HG02885 (cell line): ENCODE data around the gene SYNJ2.

Experiments used
- ATAC-seq: cut with Tn5 transposase; IDR thresholded peaks from one replicate; pipeline ENCODE4 v1.9.1; 2021; ENCODE audit warnings: mild to moderate bottlenecking; ENCODE audit not compliant: unreplicated experiment, poor library complexity

The SYNJ2 gene

DNA sequence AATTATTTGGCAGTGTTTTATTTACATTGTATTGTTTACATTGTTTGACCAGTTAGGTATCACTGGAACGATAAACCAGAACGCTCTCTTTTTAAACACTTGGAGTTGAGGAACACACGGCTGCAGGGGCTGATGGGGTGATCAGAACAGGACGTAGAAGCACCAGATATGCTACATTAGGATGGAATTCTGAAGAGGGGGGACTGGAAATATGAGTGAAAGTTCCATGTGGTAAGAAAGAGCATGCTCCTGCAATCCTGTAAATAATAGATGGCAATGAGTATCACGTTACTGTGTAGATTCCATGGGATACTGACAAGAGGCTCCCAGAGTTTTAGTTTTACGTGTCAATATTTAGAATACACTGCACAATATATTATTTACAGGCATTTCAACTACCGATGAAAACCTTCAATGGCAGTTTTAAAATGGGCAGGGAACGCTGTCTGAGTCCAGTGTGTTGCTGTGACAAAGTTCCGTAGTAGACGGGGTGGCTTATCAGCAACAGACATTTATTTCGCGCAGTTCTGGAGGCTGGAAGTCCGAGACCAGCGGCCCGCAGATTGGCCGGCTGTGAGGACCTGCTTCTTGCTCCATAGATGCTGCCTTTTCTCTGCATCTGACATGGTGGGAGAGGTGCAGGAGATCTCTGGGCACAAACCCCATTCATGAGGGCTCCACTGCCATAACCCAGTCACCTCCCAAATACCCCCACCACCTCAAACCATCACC lies 43.1 kb downstream of the SYNJ2 start:
- ATAC-seq = no peak

DNA sequence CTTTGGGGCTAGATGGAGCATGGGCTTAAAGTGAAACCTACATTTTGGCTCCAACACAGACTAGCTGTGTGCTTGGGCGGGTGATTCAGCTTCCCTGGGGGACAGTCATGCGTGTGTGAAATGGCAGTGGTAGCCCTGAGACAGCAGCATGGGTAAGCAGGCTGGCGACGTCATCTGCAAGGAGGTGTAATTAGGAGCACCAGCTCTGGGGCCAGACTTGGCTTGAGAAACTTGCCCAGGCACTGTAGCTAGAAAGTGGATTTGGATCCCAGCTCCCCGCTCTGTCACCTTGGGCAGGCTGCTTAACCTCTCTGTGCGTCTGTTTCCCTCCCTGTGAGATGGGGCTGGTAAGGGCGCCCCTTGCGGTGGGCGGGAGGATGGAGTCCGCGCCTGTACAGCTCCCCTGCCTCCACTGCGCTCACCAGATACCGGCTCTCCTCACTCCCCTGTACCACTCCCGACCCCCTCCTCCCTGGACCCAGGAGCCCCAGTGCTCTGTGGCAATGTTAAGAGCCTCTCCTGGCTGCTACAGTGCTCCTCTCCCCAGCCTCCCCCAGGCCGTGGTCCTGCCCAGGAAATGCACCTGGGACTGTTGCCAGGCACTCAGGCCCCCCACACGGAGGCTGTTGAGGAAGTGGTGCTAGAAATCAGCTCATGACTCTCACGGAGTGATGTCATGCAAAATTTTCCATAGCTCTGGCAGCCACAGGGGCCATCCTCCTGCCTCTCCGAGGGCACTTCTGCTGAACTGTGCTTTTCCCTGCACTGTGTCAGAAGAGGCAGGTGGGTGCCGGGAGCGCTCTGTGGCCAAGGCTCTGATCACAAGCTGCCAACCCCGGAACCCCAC lies 44.6 kb downstream of the SYNJ2 start:
- ATAC-seq = peak; percentile 88

GRCh38 chr6:158026901-158027589 lies 45.4 kb downstream of the SYNJ2 start:
- ATAC-seq = no peak

- ATAC-seq = no peak
Measured at GRCh38 chr6:158027590-158028285, 46.1 kb downstream of the SYNJ2 start.

- no peak for ATAC-seq
Measured at GRCh38 chr6:158028421-158028820, 46.8 kb downstream of the SYNJ2 start.

- ATAC-seq = no peak
Measured at GRCh38 chr6:158028876-158029275, 47.2 kb downstream of the SYNJ2 start.

DNA sequence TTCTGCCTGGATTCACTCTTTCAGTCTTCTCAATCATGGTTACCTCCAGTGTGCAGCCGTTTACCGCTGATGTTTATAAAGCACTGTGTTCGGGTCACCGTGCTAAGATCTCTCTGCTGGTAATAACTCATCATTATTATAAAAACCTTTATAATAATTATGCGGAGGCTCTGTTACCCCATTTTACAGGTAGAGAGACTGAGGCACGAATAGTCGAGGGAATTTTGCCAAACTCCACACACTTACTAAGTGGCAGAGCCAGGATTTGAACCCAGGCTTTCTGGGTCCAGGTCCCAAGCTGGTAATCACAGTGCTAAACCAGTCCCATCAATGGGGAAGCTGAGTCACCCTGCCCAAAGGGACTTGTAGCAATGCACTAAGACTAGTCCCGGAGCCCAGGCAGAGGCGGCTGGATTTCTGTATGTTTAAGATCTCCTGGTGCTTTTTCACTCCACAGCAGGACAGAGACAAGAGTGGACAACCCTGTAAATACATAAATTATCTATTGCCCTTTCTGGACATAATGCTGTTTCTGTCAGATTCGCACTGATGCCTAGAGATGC lies 48.1 kb downstream of the SYNJ2 start:
- ATAC-seq = no peak

- no peak for ATAC-seq
Measured at GRCh38 chr6:158030380-158031300, 49.0 kb downstream of the SYNJ2 start.

DNA sequence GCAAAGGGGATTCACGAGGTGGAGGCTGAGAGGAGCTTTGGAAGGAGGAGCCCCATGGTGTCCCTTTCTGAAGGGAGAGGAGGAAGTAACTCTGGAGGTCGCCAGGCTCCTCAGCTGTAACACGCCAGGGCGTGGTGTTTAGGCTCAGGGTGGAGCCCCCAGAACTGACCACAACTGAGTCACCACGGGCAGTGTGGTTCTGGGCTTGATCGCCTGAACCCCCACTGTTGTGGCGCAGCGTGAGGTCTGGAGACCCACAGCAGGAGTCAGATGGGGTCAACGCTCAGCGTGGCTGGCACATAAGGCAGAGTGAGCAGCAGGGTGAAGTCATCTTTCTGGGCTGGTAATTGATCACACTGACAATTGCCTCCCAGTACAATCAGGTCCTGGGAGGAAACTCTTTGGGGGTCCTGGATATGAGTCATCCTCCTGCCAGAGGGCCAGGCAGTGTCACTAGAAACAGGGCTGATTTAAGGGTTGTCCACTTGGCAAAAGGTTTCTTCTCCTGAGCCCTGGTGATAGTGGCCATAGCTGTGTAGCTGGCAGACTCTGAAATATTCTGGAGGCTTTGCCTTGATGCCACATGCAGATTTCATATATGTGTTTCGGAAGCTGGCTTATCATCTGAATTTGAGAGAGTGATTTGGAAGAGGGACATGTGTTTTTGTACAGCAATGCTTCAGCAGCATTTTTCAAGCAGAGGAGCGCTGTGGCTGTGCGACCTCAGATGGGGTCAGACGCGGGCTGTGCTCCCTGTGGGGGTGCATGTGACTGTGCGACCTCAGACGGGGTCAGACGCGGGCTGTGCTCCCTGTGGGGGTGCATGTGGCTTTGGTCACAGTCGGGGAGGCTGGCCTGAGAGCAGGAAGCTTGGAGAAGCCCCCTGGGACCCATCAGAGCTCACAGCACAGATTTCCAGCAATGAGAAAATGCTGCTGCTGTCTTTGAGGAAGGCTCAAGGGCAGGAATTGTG lies 50.0 kb downstream of the SYNJ2 start:
- ATAC-seq = no peak

DNA sequence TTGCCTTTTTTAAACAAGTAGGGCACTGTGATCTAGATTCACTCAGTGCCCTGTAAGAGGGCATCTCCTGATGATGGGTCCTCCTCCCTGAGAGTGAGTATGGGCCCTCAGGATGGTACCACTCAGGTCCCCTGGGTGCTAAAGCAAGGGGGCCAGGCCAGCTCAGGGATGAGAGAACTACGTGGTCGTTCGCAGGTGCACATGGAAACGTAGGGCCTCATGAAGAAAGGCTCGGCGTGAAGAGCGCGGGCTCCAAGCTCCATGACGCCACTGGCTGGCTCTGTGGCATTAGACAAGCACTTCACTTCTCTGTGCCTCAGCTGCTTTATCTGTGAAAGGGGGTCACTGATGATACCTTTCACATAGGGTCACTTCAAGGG lies 50.7 kb downstream of the SYNJ2 start:
- ATAC-seq = no peak

DNA sequence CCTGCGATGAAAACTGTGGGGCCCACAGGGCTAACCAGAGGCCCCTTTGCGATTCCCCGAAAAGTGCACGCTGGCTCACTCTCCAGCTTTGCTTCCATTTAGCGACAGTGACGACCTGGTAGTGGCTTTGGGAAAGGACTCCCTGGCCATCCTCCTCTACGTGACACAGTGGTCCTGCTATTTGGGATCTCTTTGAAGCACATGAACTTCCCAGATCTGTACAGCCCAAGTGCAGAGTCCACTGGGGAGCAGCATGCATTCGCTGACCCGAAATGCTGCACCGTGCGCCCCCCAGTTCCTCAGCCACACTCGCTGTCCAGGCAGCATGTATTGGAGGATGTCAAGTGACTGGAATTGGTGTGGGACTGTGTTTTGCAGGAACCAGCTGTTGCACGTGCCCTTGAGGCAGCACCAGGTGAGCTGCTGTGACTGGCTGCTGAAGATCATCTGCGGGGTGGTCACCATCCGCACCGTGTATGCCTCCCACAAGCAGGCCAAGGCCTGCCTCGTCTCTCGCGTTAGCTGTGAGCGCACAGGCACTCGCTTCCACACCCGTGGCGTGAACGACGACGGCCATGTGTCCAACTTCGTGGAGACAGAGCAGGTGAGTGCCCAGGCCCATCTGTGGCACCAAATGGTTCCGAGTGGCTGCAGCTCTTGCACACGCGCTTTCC lies 51.6 kb downstream of the SYNJ2 start:
- ATAC-seq = no peak

GRCh38 chr6:158033751-158034702 lies 52.4 kb downstream of the SYNJ2 start:
- ATAC-seq = no peak

DNA sequence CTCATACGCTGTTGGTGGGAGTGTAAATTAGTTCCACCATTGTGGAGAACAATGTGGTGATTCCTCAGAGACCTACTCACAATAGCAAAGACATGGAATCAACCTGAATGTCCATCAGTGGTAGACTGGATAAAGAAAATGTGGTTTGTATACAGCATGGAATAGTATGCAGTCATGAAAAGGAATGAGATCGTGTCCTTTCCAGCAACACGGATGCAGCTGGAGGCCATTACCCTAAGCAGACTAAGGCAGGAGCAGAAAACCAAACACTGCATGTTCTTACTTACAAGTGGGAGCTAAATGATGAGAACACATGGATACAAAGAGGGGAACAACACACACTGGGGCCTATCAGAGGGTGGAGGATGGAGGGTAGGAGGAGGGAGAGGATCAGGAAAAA lies 54.6 kb downstream of the SYNJ2 start:
- no peak for ATAC-seq

DNA sequence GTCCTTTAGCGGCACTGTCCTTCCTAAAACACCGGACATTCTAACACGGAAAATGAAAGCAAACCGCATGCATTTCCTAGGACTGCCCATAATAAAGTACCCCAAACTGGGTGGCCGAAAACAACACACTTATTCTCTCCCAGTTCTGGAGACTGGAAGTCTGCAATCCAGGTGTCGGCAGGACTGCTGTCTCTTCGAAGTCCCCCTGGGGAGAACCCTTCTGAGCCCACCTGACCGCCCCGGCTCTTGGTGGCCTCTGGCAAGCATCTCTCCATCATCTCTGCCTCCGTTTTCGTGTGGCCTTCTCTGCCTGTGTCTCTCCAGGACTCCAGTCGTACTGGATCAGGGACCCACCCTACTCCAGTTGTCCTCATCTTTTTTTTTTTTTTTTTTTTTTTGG lies 55.4 kb downstream of the SYNJ2 start:
- no peak for ATAC-seq

DNA sequence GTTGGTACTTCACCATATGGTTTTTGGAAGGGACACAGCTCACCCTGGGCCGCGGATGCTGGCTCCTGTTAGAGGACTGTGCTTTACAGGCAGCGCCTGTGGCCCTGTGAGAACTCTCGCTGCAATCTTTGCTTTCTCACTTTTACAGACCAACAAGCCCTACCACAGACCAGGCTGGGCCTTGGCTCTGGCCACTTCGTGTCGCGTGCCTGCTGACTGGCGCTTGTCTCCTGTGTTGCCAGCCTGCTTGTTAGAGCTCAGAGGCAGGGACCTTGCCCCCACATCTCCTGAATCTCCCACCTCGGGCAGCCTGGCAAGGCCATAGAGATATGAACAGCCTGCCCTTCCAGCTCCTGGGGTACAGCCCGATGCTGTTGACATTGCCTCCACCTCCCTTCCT lies 56.1 kb downstream of the SYNJ2 start:
- no peak for ATAC-seq
